IMR-90 (cell line): ENCODE measurements around the gene SV2B. TPM values are rescaled to one million over a fixed set of nuclear protein-coding genes. Genes with fewer than 3 reads are reported as not detected.

Source experiments
- ATAC-seq: fragments of 200-7000 bp; cut with Tn5 transposase; 2 replicates; pipeline ENCODE4 v1.9.1; 2020; ENCODE audit warnings: low read depth, mild to moderate bottlenecking, moderate library complexity
- BruUV-seq: library from RNA; stranded (reverse); fragments of 400-500 nt; replicated peaks from 2 replicates; lab custom pipeline; 2021; lab: Mats Ljungman, UMichigan
- CTCF ChIA-PET: fragments of 300-600 bp; formaldehyde crosslinking; extraction: SDS; loops from one replicate; lab custom pipeline; 2021; ENCODE audit warnings: antibody characterized with exemption; lab: Yijun Ruan, JAX
- POLR2A ChIA-PET: fragments of 300-600 bp; sonication (Branson Sonifier 250); formaldehyde crosslinking; loops from one replicate; lab custom pipeline; 2022; ENCODE audit warnings: antibody characterized with exemption; ENCODE audit not compliant: unreplicated experiment; lab: Charles Lee
- DNase-seq: peaks from one replicate; pipeline ENCODE4 v3.0.0; 2013
- H2AFZ ChIP-seq: replicated peaks from 2 replicates; pipeline ENCODE3; 2013; ENCODE audit warnings: low read length, mild to moderate bottlenecking; ENCODE audit not compliant: poor library complexity
- H2AK5ac ChIP-seq: 2 replicates; pipeline ENCODE4 v1.6.1; 2013; ENCODE audit warnings: low read depth, low read length, inconsistent platforms
- H2AK9ac ChIP-seq: replicated peaks from 2 replicates; pipeline ENCODE3; 2013; ENCODE audit warnings: mild to moderate bottlenecking, low read depth, low read length, moderate library complexity; ENCODE audit not compliant: poor library complexity
- H2BK120ac ChIP-seq: 2 replicates; pipeline ENCODE4 v1.6.1; 2013; ENCODE audit warnings: low read depth, low read length, inconsistent platforms
- H2BK15ac ChIP-seq: 3 replicates; pipeline ENCODE4 v1.6.1; 2013; ENCODE audit warnings: low read depth, low read length, inconsistent platforms
- H2BK20ac ChIP-seq: 2 replicates; pipeline ENCODE4 v1.6.1; 2013; ENCODE audit warnings: low read depth, mild to moderate bottlenecking, inconsistent platforms, low read length, moderate library complexity
- H2BK5ac ChIP-seq: 2 replicates; pipeline ENCODE4 v1.6.1; 2013; ENCODE audit warnings: mild to moderate bottlenecking, low read depth, low read length, inconsistent platforms; ENCODE audit not compliant: poor library complexity, severe bottlenecking
- H3K14ac ChIP-seq: replicated peaks from 2 replicates; pipeline ENCODE4 v1.6.1; 2013; ENCODE audit warnings: low read depth, low read length, inconsistent platforms
- H3K18ac ChIP-seq: 2 replicates; pipeline ENCODE4 v1.6.1; 2013; ENCODE audit warnings: low read depth, low read length, control low read depth
- H3K23ac ChIP-seq: 2 replicates; pipeline ENCODE4 v1.6.1; 2013; ENCODE audit warnings: low read depth, low read length, inconsistent platforms
- H3K27ac ChIP-seq: 2 replicates; pipeline ENCODE4 v1.5.1; 2013; ENCODE audit warnings: mild to moderate bottlenecking, control low read depth, low read length; ENCODE audit not compliant: insufficient read depth
- H3K27me3 ChIP-seq: 2 replicates; pipeline ENCODE4 v1.6.1; 2013; ENCODE audit warnings: low read length; ENCODE audit not compliant: control insufficient read depth, insufficient read depth
- H3K36me3 ChIP-seq: 2 replicates; pipeline ENCODE4 v1.6.1; 2013; ENCODE audit warnings: low read length, mixed read lengths; ENCODE audit not compliant: control insufficient read depth, insufficient read depth
- H3K4ac ChIP-seq: 2 replicates; pipeline ENCODE4 v1.6.1; 2013; ENCODE audit warnings: low read depth, low read length, inconsistent platforms
- H3K4me1 ChIP-seq: 2 replicates; pipeline ENCODE4 v1.6.1; 2013; ENCODE audit warnings: low read length, mixed read lengths; ENCODE audit not compliant: control insufficient read depth, insufficient read depth
- H3K4me2 ChIP-seq: 2 replicates; pipeline ENCODE4 v1.6.1; 2013; ENCODE audit warnings: low read depth, mild to moderate bottlenecking, control low read depth, low read length, moderate library complexity
- H3K4me3 ChIP-seq: 2 replicates; pipeline ENCODE4 v1.5.1; 2013; ENCODE audit warnings: low read depth, mild to moderate bottlenecking, control low read depth, low read length, moderate library complexity; ENCODE audit not compliant: insufficient read depth
- H3K56ac ChIP-seq: 2 replicates; pipeline ENCODE4 v1.6.1; 2013; ENCODE audit warnings: low read length, inconsistent platforms; ENCODE audit not compliant: insufficient read depth; ENCODE audit errors: extremely low read depth
- H3K79me1 ChIP-seq, 2 experiments: 2 replicates each; pipeline ENCODE4 v1.6.1; 2013; ENCODE audit warnings: low read length in 2 of 2, inconsistent platforms in 1 of 2, low read depth in 1 of 2
- H3K9ac ChIP-seq: 2 replicates; pipeline ENCODE4 v1.6.1; 2013; ENCODE audit warnings: low read depth, low read length, control low read depth
- H3K9me1 ChIP-seq: 2 replicates; pipeline ENCODE4 v1.6.1; 2013; ENCODE audit warnings: low read length, inconsistent platforms; ENCODE audit not compliant: insufficient read depth
- H3K9me3 ChIP-seq: 2 replicates; pipeline ENCODE4 v1.6.1; 2013; ENCODE audit warnings: low read length; ENCODE audit not compliant: control insufficient read depth, insufficient read depth
- H4K20me1 ChIP-seq: 2 replicates; pipeline ENCODE4 v1.6.1; 2013; ENCODE audit warnings: low read length, inconsistent platforms; ENCODE audit not compliant: insufficient read depth
- H4K5ac ChIP-seq: 2 replicates; pipeline ENCODE4 v1.6.1; 2013; ENCODE audit warnings: mild to moderate bottlenecking, low read depth, low read length, control low read depth
- H4K8ac ChIP-seq, 2 experiments: 2 replicates each; pipeline ENCODE4 v1.6.1; 2013; ENCODE audit warnings: low read depth in 2 of 2, low read length in 2 of 2, control low read depth in 1 of 2, inconsistent platforms in 1 of 2
- H4K91ac ChIP-seq: 2 replicates; pipeline ENCODE4 v1.6.1; 2013; ENCODE audit warnings: low read depth, low read length, inconsistent platforms; ENCODE audit not compliant: insufficient read depth
- BHLHE40 ChIP-seq: fragments of 150-350 bp; IDR thresholded peaks from 2 replicates; pipeline ENCODE4 v1.6.1; 2016; ENCODE audit warnings: mild to moderate bottlenecking, low read depth, low read length
- CEBPB ChIP-seq: IDR thresholded peaks from 2 replicates; pipeline ENCODE4 v1.6.1; 2012; ENCODE audit warnings: low read depth, low read length, improper control_type of control experiment
- CHD1 ChIP-seq: IDR thresholded peaks from 2 replicates; pipeline ENCODE4 v1.6.1; 2012; ENCODE audit warnings: low read depth, low read length, improper control_type of control experiment
- FOS ChIP-seq: fragments of 150-350 bp; IDR thresholded peaks from 2 replicates; pipeline ENCODE4 v1.6.1; 2016; ENCODE audit warnings: low read depth, low read length
- MAZ ChIP-seq: IDR thresholded peaks from 2 replicates; pipeline ENCODE4 v1.6.1; 2012; ENCODE audit warnings: low read depth, mild to moderate bottlenecking, low read length, improper control_type of control experiment, moderate library complexity, borderline replicate concordance
- POLR2A ChIP-seq: IDR thresholded peaks from 2 replicates; pipeline ENCODE4 v1.6.1; 2012; ENCODE audit warnings: mild to moderate bottlenecking, low read depth, low read length
- RAD21 ChIP-seq: IDR thresholded peaks from 2 replicates; pipeline ENCODE4 v1.6.1; 2012; ENCODE audit warnings: low read length, improper control_type of control experiment
- RCOR1 ChIP-seq: IDR thresholded peaks from 2 replicates; pipeline ENCODE4 v1.6.1; 2012; ENCODE audit warnings: mild to moderate bottlenecking, low read length, improper control_type of control experiment; ENCODE audit not compliant: insufficient replicate concordance
- RFX5 ChIP-seq: IDR thresholded peaks from 2 replicates; pipeline ENCODE4 v1.8.0; 2012; ENCODE audit warnings: low read depth, mild to moderate bottlenecking, low read length, moderate library complexity
- SMC3 ChIP-seq: fragments of 150-350 bp; IDR thresholded peaks from 2 replicates; pipeline ENCODE4 v1.6.1; 2016; ENCODE audit warnings: low read depth, mild to moderate bottlenecking, antibody characterized with exemption, low read length, moderate library complexity
- WGBS, 2 experiments: methylation state at CpG; one replicate each; pipeline versions ENCODE4 v1.1.5 to v1.1.7; 2013; ENCODE audit warnings: missing lambda C conversion rate in 2 of 2; ENCODE audit not compliant: insufficient read length in 1 of 2; ENCODE audit errors: extremely low coverage in 2 of 2; 5-methylcytosine and 5-hydroxymethylcytosine counted together
- dilution Hi-C: fragments of 300-500 bp; cut with HindIII; formaldehyde crosslinking; loops from one replicate; pipeline ENCODE4 v1.14.3; 2018; ENCODE audit warnings: low sequenced_read_pairs; ENCODE audit not compliant: unreplicated experiment
- in situ Hi-C: fragments of 300-500 bp; cut with MboI; formaldehyde crosslinking; loops from 3 replicates; pipeline ENCODE4 v1.14.3; 2019; ENCODE audit warnings: low sequenced_read_pairs, inconsistent platforms, mixed read lengths
- intact Hi-C: fragments of 100-400 bp; cut with micrococcal nuclease; formaldehyde crosslinking; loops from 2 replicates; pipeline ENCODE4 v1.10.0; 2022
- polyA plus RNA-seq, 3 experiments: library from polyadenylated mRNA; depleted of rRNA; stranded (reverse); fragments of >200 nt; gene quantifications; 2 replicates each; pipeline ENCODE4 v1.2.3, GENCODE V29; 2012; ENCODE audit warnings: low replicate concordance in 1 of 3
- total RNA-seq: library from RNA; depleted of rRNA; stranded (reverse); fragments of >200 nt; gene quantifications from 2 replicates; pipeline ENCODE4 v1.2.3, GENCODE V29; 2012
- TF ChIP-seq, protein P1 (sequence below): fragments of 150-350 bp; IDR thresholded peaks from 2 replicates; pipeline ENCODE4 v1.6.1; 2016; ENCODE audit warnings: low read depth, mild to moderate bottlenecking, low read length, moderate library complexity, borderline replicate concordance
- TF ChIP-seq, protein P2 (sequence below): fragments of 150-350 bp; IDR thresholded peaks from 2 replicates; pipeline ENCODE4 v1.6.1; 2017; ENCODE audit warnings: mild to moderate bottlenecking, antibody characterized with exemption, low read length, low read depth

The SV2B gene
- total and polyA plus RNA-seq, 2 of the 4 experiments (the other 2 are of a cell fraction): not detected

DNA sequence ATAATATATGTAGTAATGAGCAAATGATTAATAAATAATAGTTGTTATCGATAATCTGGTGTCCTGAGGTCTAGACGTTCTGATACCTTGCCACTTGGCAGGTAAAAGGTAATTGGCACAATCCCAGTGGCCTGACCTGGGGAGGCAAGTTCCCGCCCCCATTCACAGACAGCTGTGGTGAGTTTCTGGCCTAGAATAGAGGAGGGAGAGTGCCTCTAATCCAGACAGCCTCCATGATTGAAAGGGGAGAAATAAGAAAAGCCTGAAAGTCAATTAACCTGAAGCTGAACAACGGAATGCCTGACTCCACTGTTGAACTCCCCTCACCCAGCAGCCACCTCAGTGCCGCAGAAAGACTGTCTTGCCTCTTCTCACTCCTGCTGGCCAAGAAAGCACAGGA is 38.1 kb upstream of the SV2B start:
- H3K9me1 ChIP-seq: no peaks in the 10 kb centered on the region
- dilution Hi-C loops: loop anchor here (25.0 kb wide), 1 partner anchor 200 kb away; no protein-coding TSS in a partner anchor
- 100% methylated on average over 1 of the region's 5 CpGs; no CpG with 5 or more reads in 1 of the 2 experiments for WGBS, 2 experiments
- H3K14ac ChIP-seq: no peak overlapping the region
- H3K9me3 ChIP-seq: no peaks in the 10 kb centered on the region
- H3K4me2 ChIP-seq: no peak overlapping the region
- no peak overlapping the region for H3K4ac ChIP-seq
- no peak overlapping the region for H2AK9ac ChIP-seq
- no peaks in the 10 kb centered on the region for H3K4me1 ChIP-seq
- intact Hi-C loops: no loop called here
- no peak overlapping the region for H4K8ac ChIP-seq
- H2AK5ac ChIP-seq: no peak overlapping the region
- H2BK120ac ChIP-seq: no peak overlapping the region
- H3K9ac ChIP-seq: no peak overlapping the region
- H2BK20ac ChIP-seq: no peak overlapping the region
- H4K5ac ChIP-seq: no peak overlapping the region
- ATAC-seq: no peak
- H2AFZ ChIP-seq: no peak overlapping the region
- TF ChIP-seq RCOR1 (no peak), CHD1 (no peak), POLR2A (no peak), MAZ (no peak), SMC3 (no peak), RFX5 (no peak), BHLHE40 (no peak), CEBPB (no peak), RAD21 (no peak), FOS (no peak)
- TF ChIP-seq, protein P1, sequence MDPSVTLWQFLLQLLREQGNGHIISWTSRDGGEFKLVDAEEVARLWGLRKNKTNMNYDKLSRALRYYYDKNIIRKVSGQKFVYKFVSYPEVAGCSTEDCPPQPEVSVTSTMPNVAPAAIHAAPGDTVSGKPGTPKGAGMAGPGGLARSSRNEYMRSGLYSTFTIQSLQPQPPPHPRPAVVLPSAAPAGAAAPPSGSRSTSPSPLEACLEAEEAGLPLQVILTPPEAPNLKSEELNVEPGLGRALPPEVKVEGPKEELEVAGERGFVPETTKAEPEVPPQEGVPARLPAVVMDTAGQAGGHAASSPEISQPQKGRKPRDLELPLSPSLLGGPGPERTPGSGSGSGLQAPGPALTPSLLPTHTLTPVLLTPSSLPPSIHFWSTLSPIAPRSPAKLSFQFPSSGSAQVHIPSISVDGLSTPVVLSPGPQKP: no peak
- TF ChIP-seq, protein P2, sequence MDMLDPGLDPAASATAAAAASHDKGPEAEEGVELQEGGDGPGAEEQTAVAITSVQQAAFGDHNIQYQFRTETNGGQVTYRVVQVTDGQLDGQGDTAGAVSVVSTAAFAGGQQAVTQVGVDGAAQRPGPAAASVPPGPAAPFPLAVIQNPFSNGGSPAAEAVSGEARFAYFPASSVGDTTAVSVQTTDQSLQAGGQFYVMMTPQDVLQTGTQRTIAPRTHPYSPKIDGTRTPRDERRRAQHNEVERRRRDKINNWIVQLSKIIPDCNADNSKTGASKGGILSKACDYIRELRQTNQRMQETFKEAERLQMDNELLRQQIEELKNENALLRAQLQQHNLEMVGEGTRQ: no peak
- in situ Hi-C loops: no loop called here
- no peak overlapping the region for H4K91ac ChIP-seq
- POLR2A ChIA-PET: no interaction called here
- no peaks in the 10 kb centered on the region for H3K79me1 ChIP-seq
- peaks cover 6% of the 10 kb centered on the region for H3K27me3 ChIP-seq
- no peak overlapping the region for H3K18ac ChIP-seq
- H3K23ac ChIP-seq: no peak overlapping the region
- BruUV-seq: no TSS peak
- no peak overlapping the region for H2BK15ac ChIP-seq
- no peak for DNase-seq
- H3K27ac ChIP-seq: no peak overlapping the region
- no peak overlapping the region for H2BK5ac ChIP-seq
- no peak overlapping the region for H3K56ac ChIP-seq
- no peaks in the 10 kb centered on the region for H4K20me1 ChIP-seq
- CTCF ChIA-PET: interaction anchor here (1.5 kb wide), 1 partner anchor 210 kb away, joined by 3 read pairs; no protein-coding TSS in a partner anchor
- no peaks in the 10 kb centered on the region for H3K36me3 ChIP-seq
- no peak overlapping the region for H3K4me3 ChIP-seq
